Activated T-cell treated with anti-CD3 and anti-CD28 coated beads, Interleukin-2, amount 50 U/mL, for 72 hours (primary cell): ENCODE measurements around the gene ACOX1. TPM values are rescaled to one million over a fixed set of nuclear protein-coding genes. Genes with fewer than 3 reads are reported as not detected.

Source experiments
- total RNA-seq, 2 donors: library from RNA; stranded (reverse); gene quantifications; one replicate each; pipeline ENCODE4 v1.2.3, GENCODE V29; 2022

ACOX1 gene
- total RNA-seq, 2 donors from 2014 or later = 28.2 to 28.6 TPM

Other genes starting within 250 kb of the ACOX1 start
- gene GALK1, start 214.0 kb downstream of the ACOX1 start, total RNA-seq = 10 to 100 TPM; 41.9 to 51.2 TPM
- gene UNK, start 194.4 kb downstream of the ACOX1 start, total RNA-seq = 10 to 100 TPM; 20.7 to 22.6 TPM
- gene UNC13D, start 134.8 kb downstream of the ACOX1 start, total RNA-seq = 10 to 100 TPM; 89.0 to 97.6 TPM
- gene WBP2, start 123.8 kb downstream of the ACOX1 start, total RNA-seq = 100 to 1,000 TPM in 1 of 2 donors, 10 to 100 TPM in 1; 90.2 to 109 TPM
- gene TRIM47, start 100.6 kb downstream of the ACOX1 start, total RNA-seq = 10 to 100 TPM; 16.5 to 24.1 TPM
- 10 to 100 TPM; 24.0 to 30.7 TPM for gene TRIM65, start 82.2 kb downstream of the ACOX1 start, total RNA-seq
- gene MRPL38, start 74.3 kb downstream of the ACOX1 start, total RNA-seq = 100 to 1,000 TPM; 101 to 117 TPM
- gene FBF1, start 38.1 kb downstream of the ACOX1 start, total RNA-seq = 10 to 100 TPM; 19.9 to 26.7 TPM
- gene TEN1, start 74 bp upstream of the ACOX1 start, total RNA-seq = 10 to 100 TPM; 18.2 to 21.8 TPM
- gene CDK3, start 21.7 kb upstream of the ACOX1 start, total RNA-seq = 1 to 10 TPM; 8.7 to 9.1 TPM
- under 1 TPM; 0.09 to 0.19 TPM for gene EVPL, start 48.1 kb upstream of the ACOX1 start, total RNA-seq
- gene SRP68, start 93.4 kb upstream of the ACOX1 start, total RNA-seq = 100 to 1,000 TPM; 138 to 144 TPM
- gene GALR2, start 95.6 kb upstream of the ACOX1 start, total RNA-seq = 10 to 100 TPM in 1 of 2 donors, 1 to 10 TPM in 1; 9.5 to 10.6 TPM
- 10 to 100 TPM in 1 of 2 donors, 1 to 10 TPM in 1; 9.1 to 10.3 TPM for gene ZACN, start 100.0 kb upstream of the ACOX1 start, total RNA-seq
- gene EXOC7, start 124.6 kb upstream of the ACOX1 start, total RNA-seq = 10 to 100 TPM; 66.7 to 77.8 TPM
- 1 to 10 TPM; 1.4 to 1.5 TPM for gene FOXJ1, start 162.1 kb upstream of the ACOX1 start, total RNA-seq